Caco-2 (cell line): ENCODE results near the gene PYCARD. TPM values are rescaled to one million over a fixed set of nuclear protein-coding genes. Genes with fewer than 3 reads are reported as not detected.

Experiments used
- BruUV-seq: library from RNA; stranded (reverse); fragments of 400-500 nt; replicated peaks from 2 replicates; lab custom pipeline; 2021; lab: Mats Ljungman, UMichigan
- CTCF ChIA-PET: fragments of 300-600 bp; sonication (Branson Sonifier 250); formaldehyde crosslinking; loops from one replicate; lab custom pipeline; 2022; ENCODE audit warnings: antibody characterized with exemption; lab: Charles Lee
- POLR2A ChIA-PET: fragments of 300-600 bp; sonication (Branson Sonifier 250); formaldehyde crosslinking; loops from one replicate; lab custom pipeline; 2022; ENCODE audit warnings: antibody characterized with exemption; lab: Charles Lee
- DNase-seq, 2 experiments: peaks; one replicate each; pipeline versions ENCODE4 v3.0.0 to v3.0.0-alpha.2; 2020 to 2022
- H3K27me3 ChIP-seq: replicated peaks from 2 replicates; pipeline ENCODE4 v1.6.0; 2011; ENCODE audit warnings: low read length; ENCODE audit not compliant: control insufficient read depth, insufficient read depth
- H3K36me3 ChIP-seq: 2 replicates; pipeline ENCODE4 v1.5.1; 2011; ENCODE audit warnings: low read length; ENCODE audit not compliant: control insufficient read depth, insufficient read depth
- H3K4me1 ChIP-seq: fragments of 250-450 bp; sonication (Bioruptor Pico); 2 replicates; pipeline ENCODE4 v1.5.1; 2020; ENCODE audit warnings: mild to moderate bottlenecking
- H3K4me3 ChIP-seq: 2 replicates; pipeline ENCODE4 v1.5.1; 2011; ENCODE audit warnings: low read depth, mild to moderate bottlenecking, control low read depth, low read length
- H3K9me3 ChIP-seq: fragments of 250-450 bp; sonication (Bioruptor Pico); 2 replicates; pipeline ENCODE4 v1.5.1; 2020; ENCODE audit warnings: mild to moderate bottlenecking, moderate library complexity
- H3K27ac Mint-ChIP-seq: one replicate; pipeline ENCODE4 v1.8.0; 2022; ENCODE audit warnings: mixed read lengths; ENCODE audit not compliant: unreplicated experiment
- H3K27me3 Mint-ChIP-seq: one replicate; pipeline ENCODE4 v1.8.0; 2022; ENCODE audit warnings: mixed read lengths; ENCODE audit not compliant: insufficient read depth, unreplicated experiment
- H3K36me3 Mint-ChIP-seq: one replicate; pipeline ENCODE4 v1.8.0; 2022; ENCODE audit warnings: mild to moderate bottlenecking, mixed read lengths; ENCODE audit not compliant: insufficient read depth, unreplicated experiment
- H3K4me1 Mint-ChIP-seq: one replicate; pipeline ENCODE4 v1.8.0; 2022; ENCODE audit warnings: low read depth, mixed read lengths; ENCODE audit not compliant: unreplicated experiment
- H3K4me3 Mint-ChIP-seq: one replicate; pipeline ENCODE4 v1.8.0; 2022; ENCODE audit warnings: mild to moderate bottlenecking, moderate library complexity, mixed read lengths; ENCODE audit not compliant: unreplicated experiment
- H3K9me3 Mint-ChIP-seq: one replicate; pipeline ENCODE4 v1.8.0; 2022; ENCODE audit warnings: mixed read lengths; ENCODE audit not compliant: unreplicated experiment
- CTCF ChIP-seq, 2 experiments: fragments of 200-600 bp in 1 of 2; IDR thresholded peaks; 1 replicate in 1 of 2; 2 replicates in 1 of 2; pipeline versions ENCODE4 v1.5.1 to v1.8.0; 2011 to 2022; ENCODE audit warnings: antibody characterized with exemption in 1 of 2, control low read depth in 1 of 2, inconsistent platforms in 1 of 2, low read depth in 1 of 2, low read length in 1 of 2, mild to moderate bottlenecking in 1 of 2, moderate library complexity in 1 of 2; ENCODE audit not compliant: insufficient read depth in 1 of 2, severe bottlenecking in 1 of 2, unreplicated experiment in 1 of 2
- intact Hi-C: fragments of 100-400 bp; cut with micrococcal nuclease; formaldehyde crosslinking; loops from one replicate; pipeline ENCODE4 v1.10.0; 2022; ENCODE audit not compliant: unreplicated experiment
- total RNA-seq: library from RNA; stranded (reverse); gene quantifications from 2 replicates; pipeline ENCODE4 v1.2.3, GENCODE V29; 2022

PYCARD gene
- total RNA-seq, 1 experiment from 2014 or later: 0.84 TPM

- Mint-ChIP-seq H3K4me3 (no peak overlapping the region), H3K4me1 (peaks cover 15% of the 10 kb centered on the region), H3K27me3 (no peaks in the 10 kb centered on the region), H3K9me3 (no peaks in the 10 kb centered on the region), H3K27ac (no peak overlapping the region), H3K36me3 (peaks cover 100% of the 10 kb centered on the region)
- Histone ChIP-seq H3K4me1 (no peaks in the 10 kb centered on the region), H3K36me3 (peaks cover 12% of the 10 kb centered on the region), H3K4me3 (no peak overlapping the region), H3K27me3 (no peaks in the 10 kb centered on the region), H3K9me3 (no peaks in the 10 kb centered on the region)
- DNase-seq: no peak
- intact Hi-C loops: no loop called here
- CTCF ChIA-PET: no interaction called here
- BruUV-seq: no TSS peak
- no peak for TF ChIP-seq CTCF (IDR thresholded peaks at IDR 0.05; ENCODE audit: insufficient read depth in 1 of 2, low read depth in 1 of 2, low read length in 1 of 2, severe bottlenecking in 1 of 2, unreplicated experiment in 1 of 2)
- POLR2A ChIA-PET: no interaction called here
Observed at GRCh38 chr16:31189412-31189778, 13.2 kb downstream of the PYCARD start.

- H3K36me3 Mint-ChIP-seq: peaks cover 100% of the 10 kb centered on the region
- BruUV-seq: no TSS peak
- no peaks in the 10 kb centered on the region for H3K9me3 Mint-ChIP-seq
- Histone ChIP-seq H3K4me3 (no peak overlapping the region), H3K36me3 (peaks cover 11% of the 10 kb centered on the region), H3K27me3 (no peaks in the 10 kb centered on the region), H3K9me3 (no peaks in the 10 kb centered on the region), H3K4me1 (no peaks in the 10 kb centered on the region)
- H3K4me1 Mint-ChIP-seq: peaks cover 15% of the 10 kb centered on the region
- ChIA-PET CTCF (no interaction called here), POLR2A (no interaction called here)
- intact Hi-C loops: no loop called here
- no peak overlapping the region for H3K27ac Mint-ChIP-seq
- no peaks in the 10 kb centered on the region for H3K27me3 Mint-ChIP-seq
- no peak overlapping the region for H3K4me3 Mint-ChIP-seq
- TF ChIP-seq CTCF (IDR thresholded peaks at IDR 0.05; ENCODE audit: insufficient read depth in 1 of 2, low read depth in 1 of 2, low read length in 1 of 2, severe bottlenecking in 1 of 2, unreplicated experiment in 1 of 2): no peak
- DNase-seq: no peak
Observed at GRCh38 chr16:31188450-31189411, 13.8 kb downstream of the PYCARD start.

GRCh38 chr16:31187808-31188189 is 14.8 kb downstream of the PYCARD start:
- BruUV-seq: no TSS peak
- H3K27ac Mint-ChIP-seq: no peak overlapping the region
- ChIA-PET CTCF (no interaction called here), POLR2A (no interaction called here)
- H3K9me3 ChIP-seq: no peaks in the 10 kb centered on the region
- H3K4me1 ChIP-seq: no peaks in the 10 kb centered on the region
- no peaks in the 10 kb centered on the region for H3K27me3 Mint-ChIP-seq
- no peak overlapping the region for H3K4me3 Mint-ChIP-seq
- H3K36me3 Mint-ChIP-seq: peaks cover 100% of the 10 kb centered on the region
- intact Hi-C loops: no loop called here
- no peak for TF ChIP-seq CTCF (IDR thresholded peaks at IDR 0.05; ENCODE audit: insufficient read depth in 1 of 2, low read depth in 1 of 2, low read length in 1 of 2, severe bottlenecking in 1 of 2, unreplicated experiment in 1 of 2)
- peaks cover 11% of the 10 kb centered on the region for H3K36me3 ChIP-seq
- no peak for DNase-seq
- no peak overlapping the region for H3K4me3 ChIP-seq
- no peaks in the 10 kb centered on the region for H3K27me3 ChIP-seq
- peaks cover 16% of the 10 kb centered on the region for H3K4me1 Mint-ChIP-seq
- no peaks in the 10 kb centered on the region for H3K9me3 Mint-ChIP-seq
